Gastroesophageal sphincter (tissue), 3 donors: Measurements from ENCODE around the gene HDDC3.

ENCODE experiments used
- CTCF ChIP-seq, 4 experiments: fragments of 200-600 bp in 2 of 4; fragments of 450-650 bp in 2 of 4; sonication (generic) in 1 of 4; IDR thresholded peaks; one replicate each; pipeline ENCODE4 v1.5.1; 2017 to 2019; ENCODE audit warnings: antibody characterized with exemption in 4 of 4, mild to moderate bottlenecking in 2 of 4, moderate library complexity in 2 of 4
- EP300 ChIP-seq: sonication (generic); formaldehyde crosslinking; IDR thresholded peaks from one replicate; pipeline ENCODE4 v1.6.1; 2017; ENCODE audit warnings: antibody characterized with exemption, mild to moderate bottlenecking
- POLR2A ChIP-seq, 2 donors: fragments of 450-650 bp; IDR thresholded peaks; one replicate each; pipeline ENCODE4 v1.6.1; 2017; ENCODE audit warnings: antibody characterized with exemption in 2 of 2, mild to moderate bottlenecking in 2 of 2, moderate library complexity in 1 of 2
- POLR2AphosphoS5 ChIP-seq: sonication (generic); formaldehyde crosslinking; IDR thresholded peaks from one replicate; pipeline ENCODE4 v1.6.1; 2017; ENCODE audit warnings: antibody characterized with exemption

DNA sequence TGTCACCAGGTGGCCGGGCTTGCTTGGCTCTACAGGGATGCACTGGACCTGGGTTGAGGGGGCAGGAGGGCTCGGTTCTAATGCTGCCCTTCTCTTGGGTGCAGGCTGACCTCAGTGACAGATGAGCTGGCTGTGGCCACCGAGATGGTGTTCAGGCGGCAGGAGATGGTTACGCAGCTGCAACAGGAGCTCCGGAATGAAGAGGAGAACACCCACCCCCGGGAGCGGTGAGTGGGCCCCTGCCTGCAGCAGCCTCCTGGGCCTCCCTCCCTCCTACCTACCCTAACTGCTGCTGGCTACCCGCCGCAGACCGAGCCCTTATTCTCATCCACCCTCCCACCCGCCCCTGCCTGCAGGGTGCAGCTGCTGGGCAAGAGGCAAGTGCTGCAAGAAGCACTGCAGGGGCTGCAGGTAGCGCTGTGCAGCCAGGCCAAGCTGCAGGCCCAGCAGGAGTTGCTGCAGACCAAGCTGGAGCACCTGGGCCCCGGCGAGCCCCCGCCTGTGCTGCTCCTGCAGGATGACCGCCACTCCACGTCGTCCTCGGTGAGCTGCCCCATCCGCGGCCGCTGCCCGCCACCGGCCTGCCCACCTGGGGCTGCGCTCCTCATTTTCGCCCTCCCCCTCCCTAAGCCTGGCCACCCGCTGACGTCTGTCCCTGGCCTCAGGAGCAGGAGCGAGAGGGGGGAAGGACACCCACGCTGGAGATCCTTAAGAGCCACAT lies 42.5 kb downstream of the HDDC3 start:
- no peak for TF ChIP-seq CTCF (IDR thresholded peaks at IDR 0.05)
- TF ChIP-seq EP300: no peak
- TF ChIP-seq POLR2A (IDR thresholded peaks at IDR 0.05): no peak
- no peak for TF ChIP-seq POLR2AphosphoS5
